ENCODE data around the gene DEDD.

GRCh38 chr1:161128591-161129420 is 3.7 kb downstream of the DEDD start:
- TF ChIP-seq SP1 (CRISPR knock-in tag; conservative IDR thresholded peaks at IDR 0.05) = no peak
- TF ChIP-seq CTCF (IDR thresholded peaks at IDR 0.05) = no peak
- TF ChIP-seq NR1H2 (CRISPR knock-in tag; IDR thresholded peaks at IDR 0.05) = no peak
- no peak for TF ChIP-seq KAT7 (CRISPR knock-in tag; IDR thresholded peaks at IDR 0.05; ENCODE audit: borderline replicate concordance)
- no peak for TF ChIP-seq FOXK1 (CRISPR knock-in tag; IDR thresholded peaks at IDR 0.05)
- TF ChIP-seq ARID4B (CRISPR knock-in tag; IDR thresholded peaks at IDR 0.05; ENCODE audit: borderline replicate concordance) = no peak
- no peak for TF ChIP-seq HMGXB4 (CRISPR knock-in tag; IDR thresholded peaks at IDR 0.05)
- no peak for TF ChIP-seq ESRRA (CRISPR knock-in tag; IDR thresholded peaks at IDR 0.05; ENCODE audit: borderline replicate concordance)
- TF ChIP-seq ETV6 (CRISPR knock-in tag; IDR thresholded peaks at IDR 0.05) = no peak
- TF ChIP-seq MAX (CRISPR knock-in tag; IDR thresholded peaks at IDR 0.05) = no peak
- TF ChIP-seq ZBTB21 (CRISPR knock-in tag; IDR thresholded peaks at IDR 0.05; ENCODE audit: borderline replicate concordance) = no peak
- no peak for TF ChIP-seq IRF2 (CRISPR knock-in tag; IDR thresholded peaks at IDR 0.05; ENCODE audit: borderline replicate concordance, low read depth)
- no peak for TF ChIP-seq NFATC4 (CRISPR knock-in tag; IDR thresholded peaks at IDR 0.05)

Measured in WTC11 (cell line).